ENCODE results near the gene BCL7C.

GRCh38 chr16:30846649-30847402 is 47.1 kb downstream of the BCL7C start:
- TF ChIP-seq CTCF (conservative IDR thresholded peaks at IDR 0.05) (no peak), EZH2 (IDR thresholded peaks at IDR 0.05; ENCODE audit: low read depth) (no peak)

Data from PC-9 (cell line).